DOHH2 (cell line): ENCODE measurements around the gene GALR1.

ENCODE experiments used
- H3F3A ChIP-seq: fragments of 200-600 bp; sonication (generic), shearing (Covaris generic); 2 replicates; pipeline ENCODE4 v1.6.0; 2016; ENCODE audit warnings: antibody characterized with exemption, mild to moderate bottlenecking; ENCODE audit not compliant: control insufficient read depth, insufficient read depth
- H3K27ac ChIP-seq: fragments of 200-600 bp; sonication (generic); 2 replicates; pipeline ENCODE4 v1.5.1; 2014; ENCODE audit warnings: low read depth, mild to moderate bottlenecking, low read length, moderate library complexity
- H3K27me3 ChIP-seq: fragments of 200-600 bp; sonication (generic); 2 replicates; pipeline ENCODE4 v1.6.1; 2014; ENCODE audit warnings: mild to moderate bottlenecking, low read length, mixed read lengths; ENCODE audit not compliant: control insufficient read depth
- H3K36me3 ChIP-seq: fragments of 200-600 bp; sonication (generic); 2 replicates; pipeline ENCODE4 v1.6.1; 2014; ENCODE audit warnings: mild to moderate bottlenecking, low read length, moderate library complexity, mixed read lengths; ENCODE audit not compliant: control insufficient read depth
- H3K4me1 ChIP-seq: fragments of 200-600 bp; sonication (generic); 2 replicates; pipeline ENCODE4 v1.6.1; 2014; ENCODE audit warnings: mild to moderate bottlenecking, low read length, mixed read lengths; ENCODE audit not compliant: control insufficient read depth
- H3K4me2 ChIP-seq: fragments of 200-600 bp; sonication (generic); 2 replicates; pipeline ENCODE4 v1.6.0; 2014; ENCODE audit warnings: mild to moderate bottlenecking, low read length, moderate library complexity
- H3K4me3 ChIP-seq: fragments of 200-600 bp; sonication (generic); 2 replicates; pipeline ENCODE4 v1.5.1; 2014; ENCODE audit warnings: mild to moderate bottlenecking, low read length, mixed read lengths
- H3K79me2 ChIP-seq: fragments of 200-600 bp; sonication (generic); 2 replicates; pipeline ENCODE4 v1.6.1; 2014; ENCODE audit warnings: mild to moderate bottlenecking, low read length, mixed read lengths; ENCODE audit not compliant: control insufficient read depth
- H3K9me2 ChIP-seq: fragments of 200-600 bp; sonication (generic); replicated peaks from 2 replicates; pipeline ENCODE4 v1.6.1; 2014; ENCODE audit warnings: mild to moderate bottlenecking, low read length, mixed read lengths; ENCODE audit not compliant: control insufficient read depth
- H3K9me3 ChIP-seq: fragments of 200-600 bp; sonication (generic); 2 replicates; pipeline ENCODE4 v1.6.1; 2014; ENCODE audit warnings: antibody characterized with exemption, low read length, mixed read lengths; ENCODE audit not compliant: control insufficient read depth, insufficient read depth
- H4K20me1 ChIP-seq: fragments of 200-600 bp; sonication (generic); 2 replicates; pipeline ENCODE4 v1.6.0; 2014; ENCODE audit warnings: low read depth, mild to moderate bottlenecking, antibody characterized with exemption, low read length, moderate library complexity; ENCODE audit not compliant: control insufficient read depth, insufficient read depth
- EZH2phosphoT487 ChIP-seq: fragments of 200-600 bp; sonication (generic); IDR thresholded peaks from 2 replicates; pipeline ENCODE4 v1.6.1; 2017; ENCODE audit warnings: borderline replicate concordance, mild to moderate bottlenecking, antibody characterized with exemption, low read length, moderate library complexity, mixed read lengths
- TF ChIP-seq, protein P1 (sequence below): fragments of 200-600 bp; sonication (generic); IDR thresholded peaks from one replicate; pipeline ENCODE4 v1.5.1; 2014; ENCODE audit warnings: antibody characterized with exemption, mild to moderate bottlenecking, low read depth, low read length; ENCODE audit not compliant: poor library complexity, severe bottlenecking

GALR1 gene

DNA sequence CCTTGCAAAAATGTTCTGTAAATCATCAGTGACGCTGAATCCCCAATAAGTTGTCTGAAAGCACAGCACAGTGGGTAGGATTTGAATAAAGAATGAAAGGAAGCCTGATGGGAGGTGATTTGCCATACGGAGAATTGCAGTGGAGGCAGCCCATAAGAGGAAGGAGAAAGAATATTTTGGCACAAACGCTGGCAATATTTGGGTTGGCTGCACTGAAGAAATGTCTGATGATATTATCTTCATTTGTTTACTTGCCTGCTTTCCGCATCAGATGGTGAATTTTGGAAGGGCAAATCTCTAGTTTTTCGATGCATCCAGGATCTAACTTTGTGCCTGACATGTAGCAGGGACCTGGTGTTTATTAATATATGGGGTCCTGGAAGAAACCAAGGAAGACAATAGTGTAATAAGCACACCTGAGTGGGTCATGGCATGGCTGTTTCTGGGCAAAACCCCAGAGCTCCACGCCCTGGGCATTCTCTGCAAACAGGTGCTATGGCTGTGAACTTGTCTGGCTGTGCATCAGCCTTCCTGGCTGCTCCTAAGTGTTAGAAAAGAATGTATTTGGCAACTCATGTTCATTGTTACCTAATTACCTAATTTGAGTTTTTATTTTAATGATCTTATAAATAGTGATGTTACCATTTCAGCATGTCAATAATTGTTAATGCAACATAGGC, 5.9 kb downstream of the GALR1 start:
- no peaks in the 10 kb centered on the region for H3F3A ChIP-seq
- no peaks in the 10 kb centered on the region for H3K4me1 ChIP-seq
- H3K9me3 ChIP-seq = peaks cover 19% of the 10 kb centered on the region; the same call in 1 of the 2 replicates
- H3K4me3 ChIP-seq = no peak overlapping the region
- no peak overlapping the region for H3K27ac ChIP-seq
- TF ChIP-seq EZH2phosphoT487 = no peak
- TF ChIP-seq, protein P1, sequence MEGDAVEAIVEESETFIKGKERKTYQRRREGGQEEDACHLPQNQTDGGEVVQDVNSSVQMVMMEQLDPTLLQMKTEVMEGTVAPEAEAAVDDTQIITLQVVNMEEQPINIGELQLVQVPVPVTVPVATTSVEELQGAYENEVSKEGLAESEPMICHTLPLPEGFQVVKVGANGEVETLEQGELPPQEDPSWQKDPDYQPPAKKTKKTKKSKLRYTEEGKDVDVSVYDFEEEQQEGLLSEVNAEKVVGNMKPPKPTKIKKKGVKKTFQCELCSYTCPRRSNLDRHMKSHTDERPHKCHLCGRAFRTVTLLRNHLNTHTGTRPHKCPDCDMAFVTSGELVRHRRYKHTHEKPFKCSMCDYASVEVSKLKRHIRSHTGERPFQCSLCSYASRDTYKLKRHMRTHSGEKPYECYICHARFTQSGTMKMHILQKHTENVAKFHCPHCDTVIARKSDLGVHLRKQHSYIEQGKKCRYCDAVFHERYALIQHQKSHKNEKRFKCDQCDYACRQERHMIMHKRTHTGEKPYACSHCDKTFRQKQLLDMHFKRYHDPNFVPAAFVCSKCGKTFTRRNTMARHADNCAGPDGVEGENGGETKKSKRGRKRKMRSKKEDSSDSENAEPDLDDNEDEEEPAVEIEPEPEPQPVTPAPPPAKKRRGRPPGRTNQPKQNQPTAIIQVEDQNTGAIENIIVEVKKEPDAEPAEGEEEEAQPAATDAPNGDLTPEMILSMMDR = no peak
- H3K36me3 ChIP-seq = no peaks in the 10 kb centered on the region
- H3K79me2 ChIP-seq = no peaks in the 10 kb centered on the region
- no peak overlapping the region for H3K4me2 ChIP-seq
- no peaks in the 10 kb centered on the region for H3K9me2 ChIP-seq
- no peaks in the 10 kb centered on the region for H4K20me1 ChIP-seq
- H3K27me3 ChIP-seq = no peaks in the 10 kb centered on the region

DNA sequence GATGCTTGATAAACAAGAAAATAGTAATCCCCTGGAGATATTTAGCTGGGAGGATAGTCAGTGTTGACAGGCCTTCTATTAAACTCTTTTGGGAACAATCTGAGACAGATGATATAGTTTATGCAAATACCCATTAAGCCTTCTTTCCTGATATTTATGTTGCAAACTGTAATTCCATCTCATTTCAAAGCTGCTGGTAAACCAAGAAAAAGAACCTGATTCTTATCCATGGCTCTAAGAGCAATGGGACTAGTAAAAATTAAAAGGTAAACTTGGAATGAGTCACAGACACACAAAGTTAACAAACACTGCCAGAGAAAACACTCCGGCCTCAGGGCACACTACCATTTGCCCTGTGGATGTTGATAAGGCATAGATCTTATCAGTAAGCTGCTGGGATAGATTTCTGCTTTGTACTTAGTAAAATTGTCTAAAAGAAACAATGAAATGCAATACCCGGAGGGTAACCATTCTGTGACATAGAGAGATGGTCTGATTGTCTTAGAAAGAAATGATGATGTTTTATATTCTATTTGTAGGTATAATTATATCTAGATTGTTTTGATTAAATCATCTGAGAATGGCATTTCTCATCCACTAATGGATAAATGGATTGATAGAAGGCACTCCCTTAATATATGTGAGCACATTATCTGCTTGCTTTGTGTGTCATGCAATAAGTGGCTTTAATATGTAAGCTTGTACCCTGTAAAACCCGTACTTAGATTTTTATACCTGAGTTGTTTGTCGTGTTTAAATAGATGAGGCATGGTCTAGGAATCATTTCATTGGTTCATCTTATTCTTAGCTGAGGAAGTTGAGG, 13.2 kb downstream of the GALR1 start:
- Histone ChIP-seq H3K4me1 (no peaks in the 10 kb centered on the region), H3F3A (no peaks in the 10 kb centered on the region), H3K9me2 (no peaks in the 10 kb centered on the region), H3K27ac (no peak overlapping the region), H3K79me2 (no peaks in the 10 kb centered on the region), H4K20me1 (no peaks in the 10 kb centered on the region), H3K4me2 (no peak overlapping the region), H3K9me3 (peaks cover 8% of the 10 kb centered on the region; the same call in 1 of the 2 replicates), H3K27me3 (no peaks in the 10 kb centered on the region), H3K4me3 (no peak overlapping the region), H3K36me3 (no peaks in the 10 kb centered on the region)
- TF ChIP-seq, protein P1 = no peak
- no peak for TF ChIP-seq EZH2phosphoT487

DNA sequence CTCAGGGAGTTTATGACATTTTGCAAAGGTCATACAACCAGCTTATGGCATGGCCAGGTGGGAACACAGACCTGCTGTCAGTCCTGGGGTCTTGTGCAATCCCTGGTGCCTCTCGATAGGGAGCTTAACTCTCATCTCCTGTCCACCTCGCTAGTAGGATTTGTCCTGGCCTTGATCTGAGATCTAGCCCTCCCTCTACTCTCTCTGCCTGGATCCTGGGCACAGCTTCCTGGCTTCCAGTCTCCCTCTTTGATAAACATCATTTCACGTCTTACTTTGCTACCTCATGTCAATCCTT, 13.8 kb downstream of the GALR1 start:
- no peaks in the 10 kb centered on the region for H3K9me2 ChIP-seq
- H3K27me3 ChIP-seq = no peaks in the 10 kb centered on the region
- TF ChIP-seq, protein P1 = no peak
- TF ChIP-seq EZH2phosphoT487 = no peak
- H3K27ac ChIP-seq = no peak overlapping the region
- H3K36me3 ChIP-seq = no peaks in the 10 kb centered on the region
- no peak overlapping the region for H3K4me2 ChIP-seq
- H4K20me1 ChIP-seq = no peaks in the 10 kb centered on the region
- no peaks in the 10 kb centered on the region for H3F3A ChIP-seq
- H3K9me3 ChIP-seq = peaks cover 7% of the 10 kb centered on the region; the same call in 1 of the 2 replicates
- no peaks in the 10 kb centered on the region for H3K4me1 ChIP-seq
- H3K79me2 ChIP-seq = no peaks in the 10 kb centered on the region
- H3K4me3 ChIP-seq = no peak overlapping the region
